Measurements from ENCODE around the gene KCNRG. TPM values are rescaled to one million over a fixed set of nuclear protein-coding genes. Genes with fewer than 3 reads are reported as not detected.
A peak's percentile ranks its signal among the peaks of the same experiment; 100 is the strongest.

The KCNRG gene
- 1 to 10 TPM in 1 of 2 donors, under 1 TPM in 1; 0.62 to 1.1 TPM for total RNA-seq
- 2.0 TPM for polyA plus RNA-seq (2013, experiment 1 of 2)
- polyA plus RNA-seq (2013, experiment 2 of 2): 2.7 TPM
- long read RNA-seq, experiment 1, partial matches to known transcripts: 0 of 5 reads
- long read RNA-seq, experiment 1, other reads (novel, unspliced or antisense): 5 of 5 reads
- long read RNA-seq, experiment 2, partial matches to known transcripts: 0 of 6 reads
- long read RNA-seq, experiment 2, other reads (novel, unspliced or antisense): 6 of 6 reads
- long read RNA-seq, experiment 3, partial matches to known transcripts: 1 of 4 reads
- long read RNA-seq, experiment 3, other reads (novel, unspliced or antisense): 3 of 4 reads
- long read RNA-seq, experiment 4: 0 reads

- Histone ChIP-seq H3K4me1 (ENCODE audit: control insufficient read depth, insufficient read depth, low read length) (peaks cover 21% of the 10 kb centered on the region), H3K27ac (ENCODE audit: low read depth, low read length) (peak within 1 kb of the TSS; percentile 22), H3K9ac (ENCODE audit: extremely low read depth, low read length, poor library complexity, severe bottlenecking) (peak within 1 kb of the TSS; percentile 26), H3K4me3 (ENCODE audit: low read length) (peak within 1 kb of the TSS; percentile 60), H3K36me3 (ENCODE audit: control insufficient read depth, insufficient read depth, low read length) (peaks cover 42% of the 10 kb centered on the region), H3K27me3 (ENCODE audit: control insufficient read depth, insufficient read depth, low read length, poor library complexity, severe bottlenecking) (no peaks in the 10 kb centered on the region), H3K9me3 (ENCODE audit: control insufficient read depth, low read length) (peaks cover 6% of the 10 kb centered on the region)
- no peak for TF ChIP-seq CTCF (conservative IDR thresholded peaks at IDR 0.05)
- Mint-ChIP-seq H3K4me1 (peaks cover 39% of the 10 kb centered on the region), H3K4me3 (peak within 1 kb of the TSS; percentile 37), H3K27me3 (ENCODE audit: insufficient read depth) (no peaks in the 10 kb centered on the region), H3K36me3 (ENCODE audit: low read depth) (peaks cover 52% of the 10 kb centered on the region), H3K27ac (peak within 1 kb of the TSS; percentile 94), H3K9me3 (no peaks in the 10 kb centered on the region)
- WGBS, 2 experiments (ENCODE audit: insufficient coverage in 1 of 2, insufficient read length in 1 of 2): 75 to 80% methylated on average over 1 to 5 of the region's 5 CpGs
- DNase-seq: no peak
Measured at GRCh38 chr13:50015258-50015657, at the start of gene KCNRG. TSS of gene KCNRG (plus strand) at chr13:50015444. CDS start at chr13:50015494, 50 bp downstream.

DNA sequence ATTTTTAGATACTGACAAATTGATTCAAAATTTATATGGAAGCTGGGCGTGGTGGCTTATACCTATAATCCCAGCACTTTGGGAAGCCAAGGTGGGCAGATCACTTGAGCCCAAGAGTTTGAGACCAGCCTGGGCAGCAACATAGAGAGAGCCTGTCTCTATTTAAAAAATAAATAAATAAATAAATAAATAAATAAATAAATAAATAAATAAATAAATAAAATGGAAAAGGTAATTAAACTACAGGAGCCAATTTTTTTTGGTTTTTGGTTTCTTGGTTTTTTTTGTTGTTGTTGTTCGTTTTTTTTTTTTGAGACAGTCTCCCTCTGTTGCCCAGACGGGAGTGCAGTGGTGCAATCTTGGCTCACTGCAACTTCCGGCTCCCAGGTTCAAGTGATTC, 47.8 kb upstream of the KCNRG start:
- WGBS, 2 experiments (ENCODE audit: insufficient coverage in 1 of 2, insufficient read length in 1 of 2): 89 to 100% methylated on average over 2 to 4 of the region's 4 CpGs
- no peak overlapping the region for H3K27ac ChIP-seq (ENCODE audit: low read depth, low read length)

DNA sequence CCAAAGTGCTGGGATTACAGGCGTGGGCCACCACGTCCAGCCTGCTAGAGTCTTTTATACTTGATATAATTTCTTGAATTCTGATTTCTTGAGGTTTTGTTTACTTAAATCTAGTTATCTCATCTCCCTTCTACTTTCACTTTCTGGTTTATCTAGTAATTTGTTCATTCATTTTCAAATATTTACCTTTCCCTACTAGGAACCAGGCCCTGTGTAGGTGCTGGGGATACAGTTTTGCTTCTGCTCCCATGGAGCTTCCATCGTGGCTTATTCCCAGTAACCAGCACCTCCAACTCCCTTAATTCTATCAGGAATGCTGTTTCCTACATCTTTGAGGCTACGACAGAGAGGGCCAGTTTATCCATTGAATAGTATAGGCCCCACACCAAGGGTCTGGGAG, 42.5 kb upstream of the KCNRG start:
- no peak for DNase-seq
- no peak overlapping the region for H3K27ac ChIP-seq (ENCODE audit: low read depth, low read length)
- no peaks in the 10 kb centered on the region for H3K27me3 Mint-ChIP-seq (ENCODE audit: insufficient read depth)
- H3K27me3 ChIP-seq (ENCODE audit: control insufficient read depth, insufficient read depth, low read length, poor library complexity, severe bottlenecking): no peaks in the 10 kb centered on the region
- H3K36me3 Mint-ChIP-seq (ENCODE audit: low read depth): no peaks in the 10 kb centered on the region
- no peak for TF ChIP-seq CTCF (conservative IDR thresholded peaks at IDR 0.05)
- no peak overlapping the region for H3K27ac Mint-ChIP-seq
- H3K9ac ChIP-seq (ENCODE audit: extremely low read depth, low read length, poor library complexity, severe bottlenecking): no peak overlapping the region
- H3K9me3 ChIP-seq (ENCODE audit: control insufficient read depth, low read length): no peaks in the 10 kb centered on the region
- no peak overlapping the region for H3K4me3 Mint-ChIP-seq
- H3K36me3 ChIP-seq (ENCODE audit: control insufficient read depth, insufficient read depth, low read length): no peaks in the 10 kb centered on the region
- H3K4me1 Mint-ChIP-seq: no peaks in the 10 kb centered on the region
- H3K9me3 Mint-ChIP-seq: peaks cover 4% of the 10 kb centered on the region
- H3K4me3 ChIP-seq (ENCODE audit: low read length): no peak overlapping the region
- WGBS, 2 experiments (ENCODE audit: insufficient coverage in 1 of 2, insufficient read length in 1 of 2): 91 to 100% methylated on average over 2 to 3 of the region's 4 CpGs
- no peaks in the 10 kb centered on the region for H3K4me1 ChIP-seq (ENCODE audit: control insufficient read depth, insufficient read depth, low read length)

More for the DNA sequence above, 47.8 kb upstream of the KCNRG start:
- H3K9ac ChIP-seq (ENCODE audit: extremely low read depth, low read length, poor library complexity, severe bottlenecking): no peak overlapping the region
- Mint-ChIP-seq H3K36me3 (ENCODE audit: low read depth) (no peaks in the 10 kb centered on the region), H3K27ac (no peak overlapping the region), H3K4me3 (no peak overlapping the region), H3K4me1 (no peaks in the 10 kb centered on the region), H3K9me3 (peaks cover 21% of the 10 kb centered on the region), H3K27me3 (ENCODE audit: insufficient read depth) (peaks cover 2% of the 10 kb centered on the region)
- DNase-seq: no peak
- H3K27me3 ChIP-seq (ENCODE audit: control insufficient read depth, insufficient read depth, low read length, poor library complexity, severe bottlenecking): no peaks in the 10 kb centered on the region
- H3K4me3 ChIP-seq (ENCODE audit: low read length): no peak overlapping the region
- H3K36me3 ChIP-seq (ENCODE audit: control insufficient read depth, insufficient read depth, low read length): no peaks in the 10 kb centered on the region
- no peak for TF ChIP-seq CTCF (conservative IDR thresholded peaks at IDR 0.05)
- H3K9me3 ChIP-seq (ENCODE audit: control insufficient read depth, low read length): no peaks in the 10 kb centered on the region
- H3K4me1 ChIP-seq (ENCODE audit: control insufficient read depth, insufficient read depth, low read length): no peaks in the 10 kb centered on the region
